Right kidney (tissue), 9 donors: ENCODE data around the gene PXMP4.
"Not testable (repeated sequence)": the region's sequence is repeated elsewhere in the genome, so short reads cannot be mapped to it uniquely, and the experiment has no call there.

Source experiments
- DNase-seq: peaks from one replicate; pipeline ENCODE4 v3.0.0-alpha.2; 2016
- long read RNA-seq, 8 donors: transcript quantifications; one replicate each; lab custom pipeline, GENCODE V29; 2026

The PXMP4 gene
- long read RNA-seq, donor 1, full-length matches to known transcripts: 5 of 5 reads
- long read RNA-seq, donor 1, partial matches to known transcripts: 0 of 5 reads
- long read RNA-seq, donor 1, other reads (novel, unspliced or antisense): 0 of 5 reads
- long read RNA-seq, donor 2, full-length matches to known transcripts: 3 of 3 reads
- long read RNA-seq, donor 2, partial matches to known transcripts: 0 of 3 reads
- long read RNA-seq, donor 2, other reads (novel, unspliced or antisense): 0 of 3 reads
- long read RNA-seq, donor 3, full-length matches to known transcripts: 3 of 3 reads
- long read RNA-seq, donor 3, partial matches to known transcripts: 0 of 3 reads
- long read RNA-seq, donor 3, other reads (novel, unspliced or antisense): 0 of 3 reads
- long read RNA-seq, donor 4, full-length matches to known transcripts: 10 of 10 reads
- long read RNA-seq, donor 4, partial matches to known transcripts: 0 of 10 reads
- long read RNA-seq, donor 4, other reads (novel, unspliced or antisense): 0 of 10 reads
- long read RNA-seq, donor 5, full-length matches to known transcripts: 2 of 2 reads
- long read RNA-seq, donor 5, partial matches to known transcripts: 0 of 2 reads
- long read RNA-seq, donor 5, other reads (novel, unspliced or antisense): 0 of 2 reads
- long read RNA-seq, donor 6, full-length matches to known transcripts: 4 of 4 reads
- long read RNA-seq, donor 6, partial matches to known transcripts: 0 of 4 reads
- long read RNA-seq, donor 6, other reads (novel, unspliced or antisense): 0 of 4 reads
- long read RNA-seq, donor 7, full-length matches to known transcripts: 5 of 5 reads
- long read RNA-seq, donor 7, partial matches to known transcripts: 0 of 5 reads
- long read RNA-seq, donor 7, other reads (novel, unspliced or antisense): 0 of 5 reads
- long read RNA-seq, donor 8, full-length matches to known transcripts: 2 of 2 reads
- long read RNA-seq, donor 8, partial matches to known transcripts: 0 of 2 reads
- long read RNA-seq, donor 8, other reads (novel, unspliced or antisense): 0 of 2 reads

- peak; percentile 75 for DNase-seq
These were observed at the start of gene PXMP4 for GRCh38 chr20:33719989-33720709. TSS of gene PXMP4 (minus strand) at chr20:33720310. CDS start at chr20:33720207, 103 bp downstream.

- no peak for DNase-seq
These were observed 48.9 kb upstream of the PXMP4 start for GRCh38 chr20:33769043-33769442.

GRCh38 chr20:33767777-33768138 is 47.6 kb upstream of the PXMP4 start:
- DNase-seq: no peak

- no peak for DNase-seq
These were observed 46.6 kb upstream of the PXMP4 start for GRCh38 chr20:33766686-33767085.

GRCh38 chr20:33765592-33765991 is 45.5 kb upstream of the PXMP4 start:
- DNase-seq: no peak

GRCh38 chr20:33765099-33765498 is 45.0 kb upstream of the PXMP4 start:
- DNase-seq: no peak

- DNase-seq: no peak
These were observed 41.7 kb upstream of the PXMP4 start for GRCh38 chr20:33761698-33762250.

- no peak for DNase-seq
These were observed 37.3 kb upstream of the PXMP4 start for GRCh38 chr20:33757458-33757857.

- DNase-seq: no peak
These were observed 36.9 kb upstream of the PXMP4 start for GRCh38 chr20:33757046-33757445.

GRCh38 chr20:33755936-33756490 is 35.9 kb upstream of the PXMP4 start:
- DNase-seq: not testable (repeated sequence)

GRCh38 chr20:33753763-33754162 is 33.7 kb upstream of the PXMP4 start:
- no peak for DNase-seq

- no peak for DNase-seq
These were observed 33.0 kb upstream of the PXMP4 start for GRCh38 chr20:33753143-33753542.

- no peak for DNase-seq
These were observed 31.7 kb upstream of the PXMP4 start for GRCh38 chr20:33751775-33752174.

GRCh38 chr20:33746325-33746998 is 26.4 kb upstream of the PXMP4 start:
- no peak for DNase-seq

- no peak for DNase-seq
These were observed 24.8 kb upstream of the PXMP4 start for GRCh38 chr20:33744773-33745385.

- no peak for DNase-seq
These were observed 24.1 kb upstream of the PXMP4 start for GRCh38 chr20:33744181-33744580.

GRCh38 chr20:33740189-33740588 is 20.1 kb upstream of the PXMP4 start:
- no peak for DNase-seq

GRCh38 chr20:33739493-33739892 is 19.4 kb upstream of the PXMP4 start:
- no peak for DNase-seq

GRCh38 chr20:33736962-33737361 is 16.9 kb upstream of the PXMP4 start:
- DNase-seq: no peak
